Large intestine (tissue), 12 donors: ENCODE data around the gene MYH7B. TPM values are rescaled to one million over a fixed set of nuclear protein-coding genes. Genes with fewer than 3 reads are reported as not detected.

Experiments
- DNase-seq, 2 donors: peaks; one replicate each; pipeline versions ENCODE4 v3.0.0 to v3.0.0-alpha.2; 2013
- H3K27ac ChIP-seq: one replicate; pipeline ENCODE4 v1.5.1; 2013; ENCODE audit warnings: low read length
- H3K27me3 ChIP-seq: 2 replicates; pipeline ENCODE4 v1.6.1; 2013; ENCODE audit warnings: low read length; ENCODE audit not compliant: control insufficient read depth, insufficient read depth
- H3K36me3 ChIP-seq: 2 replicates; pipeline ENCODE4 v1.6.1; 2013; ENCODE audit warnings: low read length; ENCODE audit not compliant: control insufficient read depth, insufficient read depth
- H3K4me1 ChIP-seq: one replicate; pipeline ENCODE4 v1.6.1; 2013; ENCODE audit warnings: low read length; ENCODE audit not compliant: control insufficient read depth, insufficient read depth
- H3K4me3 ChIP-seq: one replicate; pipeline ENCODE4 v1.5.1; 2013; ENCODE audit warnings: low read length
- H3K9me3 ChIP-seq: one replicate; pipeline ENCODE4 v1.6.1; 2013; ENCODE audit warnings: mild to moderate bottlenecking, low read depth, low read length, moderate library complexity; ENCODE audit not compliant: control insufficient read depth
- WGBS: methylation state at CpG from one replicate; pipeline ENCODE4 v1.1.5; 2013; ENCODE audit warnings: low lambda C conversion rate; ENCODE audit not compliant: insufficient coverage; 5-methylcytosine and 5-hydroxymethylcytosine counted together
- long read RNA-seq, 11 donors: transcript quantifications; one replicate each; lab custom pipeline, GENCODE V29; 2026
- polyA plus RNA-seq: library from polyadenylated mRNA; unstranded; fragments of 120-200 nt; gene quantifications from one replicate; pipeline ENCODE4 v1.2.1, GENCODE V29; 2013

MYH7B gene
- 0.46 TPM for polyA plus RNA-seq
- long read RNA-seq, donor 1, result 0 reads
- long read RNA-seq, donor 2, partial matches to known transcripts, result 84 of 84 reads
- long read RNA-seq, donor 2, other reads (novel, unspliced or antisense), result 0 of 84 reads
- long read RNA-seq, donor 3, partial matches to known transcripts, result 153 of 173 reads
- long read RNA-seq, donor 3, other reads (novel, unspliced or antisense), result 20 of 173 reads
- long read RNA-seq, donor 4, result 0 reads
- long read RNA-seq, donor 5, result 0 reads
- long read RNA-seq, donor 6, result 0 reads
- long read RNA-seq, donor 7, result 0 reads
- long read RNA-seq, donor 8, result 0 reads
- long read RNA-seq, donor 9, partial matches to known transcripts, result 63 of 75 reads
- long read RNA-seq, donor 9, other reads (novel, unspliced or antisense), result 12 of 75 reads
- long read RNA-seq, donor 10, result 0 reads
- long read RNA-seq, donor 11, result 0 reads

DNA sequence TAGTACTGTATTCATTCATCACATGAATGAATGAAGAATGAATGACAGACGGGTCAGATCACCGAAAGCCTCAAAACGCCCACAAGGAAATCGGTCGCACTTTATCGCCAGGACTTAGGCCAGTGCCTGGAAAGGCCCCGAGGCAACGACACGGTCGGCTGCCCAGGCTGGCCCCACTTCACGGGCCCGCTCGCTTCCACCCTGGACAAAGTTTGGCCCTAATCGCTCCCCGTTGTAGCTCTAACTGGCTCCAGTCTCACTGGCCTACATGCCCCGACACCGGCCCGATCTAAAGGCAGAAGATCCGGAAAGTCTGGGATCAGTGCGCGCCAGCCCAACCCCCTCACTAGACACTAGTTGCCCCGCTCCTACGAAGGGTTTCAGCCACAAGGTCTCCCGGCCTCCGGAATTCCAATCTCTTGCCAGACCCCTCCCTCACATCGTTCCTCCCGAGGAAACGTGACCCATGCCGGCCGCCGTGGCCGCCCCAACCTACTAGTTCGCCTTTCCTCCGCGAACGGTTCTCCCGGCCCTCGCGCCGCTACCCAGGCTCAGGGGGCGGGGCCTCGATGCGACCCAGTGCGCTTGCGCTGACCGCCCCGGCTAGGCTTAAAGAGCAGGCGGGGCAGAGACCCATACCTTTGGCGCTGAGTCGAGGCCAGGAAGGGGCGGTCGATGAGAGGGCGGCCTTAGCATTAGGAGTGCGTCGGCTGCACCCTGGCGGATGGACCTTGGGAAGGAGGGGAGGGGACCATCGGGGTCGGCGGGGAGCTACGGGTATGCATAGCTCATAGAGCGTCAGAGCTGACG lies at the start of gene MYH7B, which contains the start of gene GSS:
TSS of gene MYH7B (plus strand) at position 638 of the 810 bp plus-strand sequence. CDS start 22,138 bp downstream, outside the sequence.
TSS of gene GSS (minus strand) at position 576 of the 810 bp plus-strand sequence. CDS start 3,954 bp downstream, outside the sequence.
- peaks cover 14% of the 10 kb centered on the region for H3K4me1 ChIP-seq
- H3K36me3 ChIP-seq, result no peaks in the 10 kb centered on the region
- peak; percentile 93 to 95 for DNase-seq
- 5% methylated on average over 4 of the region's 62 CpGs for WGBS
- H3K27ac ChIP-seq, result peak within 1 kb of the TSS; percentile 39
- H3K27me3 ChIP-seq, result peaks cover 24% of the 10 kb centered on the region
- no peaks in the 10 kb centered on the region for H3K9me3 ChIP-seq
- H3K4me3 ChIP-seq, result peak within 1 kb of the TSS; percentile 51

DNA sequence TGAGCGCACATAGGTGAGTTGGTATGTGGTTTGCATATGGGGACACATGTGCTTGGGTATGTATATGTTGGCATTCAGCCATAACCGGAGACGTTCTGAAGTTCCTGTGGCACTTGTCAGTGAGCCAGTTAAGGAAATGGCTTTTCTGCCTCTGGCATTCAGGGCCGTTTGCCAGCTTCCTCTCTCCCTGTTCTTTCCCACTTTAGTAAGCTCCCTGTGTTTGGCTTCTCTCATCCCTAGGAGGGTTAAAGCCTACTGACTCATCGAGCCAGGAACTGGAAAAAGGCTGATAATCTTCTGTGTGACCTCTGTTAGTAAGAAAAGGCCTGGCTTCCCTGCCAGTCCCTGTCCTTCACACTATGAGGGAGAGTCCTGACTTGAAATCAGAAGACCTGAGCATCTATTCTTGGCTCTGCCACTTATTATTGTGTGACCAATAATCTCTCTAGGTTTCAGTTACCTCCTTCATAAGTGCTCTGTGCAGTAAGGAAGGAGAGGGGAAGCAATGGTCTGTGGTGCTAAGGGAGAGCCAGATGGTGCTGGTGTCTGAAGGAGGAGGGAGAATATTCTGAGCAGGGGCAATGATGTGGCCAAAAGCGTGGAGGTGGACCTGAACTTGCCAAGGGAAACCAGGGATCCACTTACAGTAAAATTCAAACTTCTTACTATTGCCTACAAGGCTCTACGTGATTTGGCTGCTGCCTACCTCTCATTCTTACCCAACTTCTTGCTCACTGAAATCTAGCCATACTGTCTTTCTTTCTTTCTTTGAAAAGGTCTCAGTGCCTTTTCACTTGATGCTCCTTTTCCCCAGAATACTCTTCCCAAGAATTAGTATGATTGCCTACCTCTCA lies 47.8 kb upstream of the MYH7B start:
- Histone ChIP-seq H3K27ac (no peak overlapping the region), H3K4me1 (peaks cover 21% of the 10 kb centered on the region), H3K36me3 (no peaks in the 10 kb centered on the region), H3K9me3 (no peaks in the 10 kb centered on the region), H3K4me3 (no peak overlapping the region), H3K27me3 (no peaks in the 10 kb centered on the region)
- WGBS, result 100% methylated on average over 1 of the region's 7 CpGs
- peak in 1 of 2 donors; percentile 21 for DNase-seq

DNA sequence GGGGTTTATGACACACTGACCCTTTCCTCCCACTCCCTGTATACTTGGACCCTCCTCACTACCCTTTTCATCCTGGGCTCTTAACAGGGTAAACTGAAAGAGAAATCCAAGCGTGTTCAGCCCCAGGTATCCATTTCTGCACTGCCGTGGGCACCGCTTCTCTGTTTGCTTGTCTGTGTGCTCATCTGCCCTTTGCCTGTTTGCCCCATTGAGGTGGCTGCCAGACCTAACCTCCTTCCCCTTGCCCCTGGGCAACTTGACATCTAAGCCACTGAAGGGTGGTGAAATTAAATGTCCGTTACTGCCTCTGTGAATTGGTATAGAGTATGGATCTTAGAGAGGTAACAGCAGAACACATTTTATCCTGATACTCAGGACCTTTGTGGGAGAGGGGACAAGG lies 40.5 kb upstream of the MYH7B start:
- no peaks in the 10 kb centered on the region for H3K27me3 ChIP-seq
- peaks cover 51% of the 10 kb centered on the region for H3K4me1 ChIP-seq
- H3K9me3 ChIP-seq, result no peaks in the 10 kb centered on the region
- no peak overlapping the region for H3K4me3 ChIP-seq
- peaks cover 2% of the 10 kb centered on the region for H3K36me3 ChIP-seq
- WGBS, result no CpG with 5 or more reads among the region's 4 CpGs
- no peak overlapping the region for H3K27ac ChIP-seq
- DNase-seq, result peak in 1 of 2 donors; percentile 17

DNA sequence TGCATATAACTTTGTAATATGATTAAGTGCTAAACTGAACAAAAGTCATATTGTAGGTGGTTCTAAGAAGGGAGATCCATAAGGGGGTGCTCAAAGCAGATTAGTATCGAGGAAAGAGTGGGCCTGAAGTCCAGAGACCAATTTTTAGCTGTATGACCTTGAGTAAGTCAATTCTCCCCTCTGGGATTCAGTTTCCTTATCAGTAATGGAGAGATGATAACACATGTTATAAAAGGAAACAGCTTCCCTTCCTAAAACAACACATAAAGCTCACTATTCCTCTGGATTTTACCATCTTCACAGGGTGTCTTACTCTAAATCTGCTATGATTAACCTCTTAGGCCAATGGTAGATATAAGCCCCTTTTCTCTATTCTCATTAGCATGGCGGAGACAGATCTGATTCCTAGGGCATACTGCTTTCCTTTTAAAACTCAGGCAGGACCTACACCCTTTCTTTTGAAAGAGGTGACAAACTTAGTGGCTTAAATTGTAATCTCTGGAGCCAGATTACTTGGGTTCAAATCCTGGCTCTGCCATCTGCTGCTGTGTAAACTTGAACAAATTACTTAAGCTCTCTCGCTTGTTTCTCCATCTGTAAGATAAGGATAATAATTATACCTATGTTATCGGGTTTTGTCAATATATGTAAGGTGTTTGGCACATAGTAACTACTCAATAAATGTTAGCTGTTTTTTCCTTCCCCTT lies 39.8 kb upstream of the MYH7B start:
- Histone ChIP-seq H3K4me3 (no peak overlapping the region), H3K36me3 (peaks cover 3% of the 10 kb centered on the region), H3K27ac (peak overlapping the region; percentile 58), H3K4me1 (peaks cover 51% of the 10 kb centered on the region), H3K27me3 (no peaks in the 10 kb centered on the region), H3K9me3 (no peaks in the 10 kb centered on the region)
- peak in 1 of 2 donors; percentile 39 for DNase-seq
- WGBS, result 60% methylated on average over 1 of the region's 4 CpGs

DNA sequence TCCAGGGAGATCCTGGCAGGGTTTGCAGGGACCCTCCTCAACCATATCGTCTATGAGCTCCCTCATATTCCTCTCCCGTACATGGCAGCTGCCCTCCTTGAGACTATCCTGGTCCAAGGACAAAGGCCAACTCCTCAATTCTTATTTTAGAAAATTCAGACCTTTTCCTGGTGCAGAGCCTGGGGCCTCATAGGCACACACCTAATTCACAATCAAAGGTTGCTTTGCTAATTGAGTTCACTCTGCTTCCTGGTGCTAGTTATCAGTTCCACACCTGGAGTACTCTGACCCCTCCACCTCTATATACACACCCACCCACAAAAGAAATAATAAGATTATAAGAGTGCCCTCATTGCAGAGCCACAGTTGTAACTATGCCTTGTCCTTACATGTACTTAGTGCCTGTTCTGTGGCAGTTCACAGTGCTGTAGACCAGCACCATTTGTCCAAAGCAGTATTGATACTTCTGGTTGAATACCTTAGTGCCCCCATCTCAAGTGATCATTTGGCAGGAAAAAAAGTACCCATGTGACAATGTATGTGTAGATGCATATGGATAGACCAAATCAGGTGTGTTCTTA lies 38.8 kb upstream of the MYH7B start:
- peak; percentile 76 to 91 for DNase-seq
- no peaks in the 10 kb centered on the region for H3K9me3 ChIP-seq
- H3K27ac ChIP-seq, result peak overlapping the region; percentile 58
- WGBS, result 14% methylated on average over 1 of the region's 2 CpGs
- no peaks in the 10 kb centered on the region for H3K27me3 ChIP-seq
- H3K4me1 ChIP-seq, result peaks cover 51% of the 10 kb centered on the region
- H3K4me3 ChIP-seq, result no peak overlapping the region
- peaks cover 13% of the 10 kb centered on the region for H3K36me3 ChIP-seq

DNA sequence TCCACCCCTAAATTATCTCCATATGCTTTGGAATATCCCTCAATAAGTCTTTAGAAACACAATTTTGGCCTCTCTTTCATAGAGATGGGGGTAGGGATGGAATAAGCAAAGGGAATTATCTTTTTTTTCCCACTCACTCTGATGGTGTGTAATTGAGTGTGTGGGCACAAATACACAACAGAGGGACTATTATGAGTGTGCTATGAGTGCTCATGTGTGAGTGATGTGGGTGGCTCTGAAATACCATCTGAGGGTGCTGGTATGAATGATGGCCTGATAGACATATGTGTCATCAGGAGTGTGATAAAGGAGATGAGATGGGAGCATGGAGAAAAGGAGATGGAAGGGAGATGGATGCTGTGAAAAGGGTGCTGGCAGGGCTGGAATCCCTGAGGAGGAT lies 35.6 kb upstream of the MYH7B start:
- Histone ChIP-seq H3K4me1 (peaks cover 29% of the 10 kb centered on the region), H3K4me3 (no peak overlapping the region), H3K36me3 (peaks cover 26% of the 10 kb centered on the region), H3K9me3 (no peaks in the 10 kb centered on the region), H3K27ac (no peak overlapping the region), H3K27me3 (no peaks in the 10 kb centered on the region)
- DNase-seq, result no peak

DNA sequence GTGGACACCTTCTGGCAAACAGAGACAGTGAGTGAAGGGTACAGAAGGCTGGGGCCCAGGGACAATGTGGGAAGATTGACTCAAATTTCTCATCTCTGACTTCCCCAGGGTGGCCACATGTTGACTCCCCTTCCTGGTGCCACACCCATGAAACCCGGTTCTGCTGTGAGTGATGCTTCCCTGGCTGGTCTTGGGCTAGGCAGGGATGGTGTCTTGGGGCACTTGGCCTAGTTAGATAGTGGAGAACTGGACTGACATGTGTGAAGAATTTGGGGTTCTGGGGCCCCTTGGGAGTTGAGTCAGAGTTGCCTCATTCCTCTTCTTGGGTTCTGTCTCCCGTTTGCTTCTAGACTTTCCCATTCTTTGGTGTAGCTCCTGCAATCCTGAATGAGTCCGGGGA lies 34.2 kb upstream of the MYH7B start:
- Histone ChIP-seq H3K4me3 (no peak overlapping the region), H3K36me3 (peaks cover 37% of the 10 kb centered on the region), H3K27ac (no peak overlapping the region), H3K9me3 (no peaks in the 10 kb centered on the region), H3K27me3 (no peaks in the 10 kb centered on the region), H3K4me1 (peaks cover 15% of the 10 kb centered on the region)
- no CpG with 5 or more reads among the region's 3 CpGs for WGBS
- DNase-seq, result no peak

DNA sequence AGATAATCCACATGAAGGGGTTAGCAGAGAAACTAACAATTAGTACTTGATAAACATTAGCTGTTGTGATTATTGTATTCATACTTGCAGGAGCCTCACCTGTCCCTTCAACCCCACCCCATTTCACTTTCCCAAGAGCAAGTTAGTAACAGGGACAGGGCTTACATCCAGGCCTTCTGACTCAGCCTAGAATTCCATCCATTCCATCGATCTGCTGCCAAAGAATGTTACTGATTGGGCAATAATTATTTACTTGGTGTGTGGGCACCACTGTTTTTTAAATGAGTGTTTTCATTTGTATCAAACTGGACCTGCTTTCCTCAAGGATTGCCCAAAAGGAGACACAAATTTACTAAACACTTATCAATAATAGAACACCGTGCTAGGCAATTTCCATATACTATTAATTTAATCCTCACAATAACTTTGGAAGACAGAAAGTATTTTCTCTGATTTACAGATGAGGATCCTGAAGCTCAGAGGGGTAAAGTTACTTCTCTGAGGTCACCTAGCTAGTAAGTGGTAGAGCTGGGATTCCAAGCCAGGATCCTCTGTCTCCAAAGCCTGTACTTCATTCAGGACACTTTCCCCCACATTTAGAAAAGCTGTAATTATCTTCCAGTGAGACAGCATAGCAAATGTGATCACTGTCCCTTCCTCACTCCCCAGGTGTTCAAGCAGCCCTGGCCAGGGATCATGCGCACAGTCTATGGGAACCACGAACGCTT lies 32.9 kb upstream of the MYH7B start:
- Histone ChIP-seq H3K36me3 (peaks cover 50% of the 10 kb centered on the region), H3K4me3 (no peak overlapping the region), H3K4me1 (peaks cover 5% of the 10 kb centered on the region), H3K9me3 (no peaks in the 10 kb centered on the region), H3K27ac (no peak overlapping the region), H3K27me3 (no peaks in the 10 kb centered on the region)
- no peak for DNase-seq
- 100% methylated on average over 1 of the region's 5 CpGs for WGBS

DNA sequence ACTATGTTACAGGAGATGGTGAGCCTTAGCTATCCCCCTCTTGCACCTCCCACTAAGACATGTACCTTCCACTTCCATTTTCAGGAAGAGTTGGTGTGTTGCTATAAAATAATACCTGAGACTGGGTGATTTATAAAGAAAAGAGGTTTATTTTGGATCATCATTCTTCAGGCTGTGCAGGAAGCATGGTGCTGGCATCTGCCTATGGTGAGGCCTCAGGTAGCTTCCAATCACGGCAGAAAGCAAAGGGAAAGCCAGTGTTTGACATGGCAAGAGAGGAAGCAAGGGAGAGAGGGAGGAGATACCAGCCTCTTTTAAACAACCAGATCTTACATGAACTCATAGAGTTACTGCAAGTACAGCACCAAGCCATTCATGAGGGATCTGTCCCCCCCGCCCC lies 32.3 kb upstream of the MYH7B start:
- no CpG with 5 or more reads among the region's 2 CpGs for WGBS
- H3K27me3 ChIP-seq, result no peaks in the 10 kb centered on the region
- no peaks in the 10 kb centered on the region for H3K9me3 ChIP-seq
- no peak for DNase-seq
- H3K27ac ChIP-seq, result no peak overlapping the region
- peaks cover 56% of the 10 kb centered on the region for H3K36me3 ChIP-seq
- no peaks in the 10 kb centered on the region for H3K4me1 ChIP-seq
- no peak overlapping the region for H3K4me3 ChIP-seq
